ENCODE results near the gene MAP3K19.
A peak's percentile ranks its signal among the peaks of the same experiment; 100 is the strongest.

The MAP3K19 gene

GRCh38 chr2:135066710-135067109 lies 19.5 kb upstream of the MAP3K19 start:
- TF ChIP-seq ZFX (IDR thresholded peaks at IDR 0.05; ENCODE audit: borderline replicate concordance) (no peak), CTCF (IDR thresholded peaks at IDR 0.05) (no peak)

GRCh38 chr2:135064149-135064548 lies 16.9 kb upstream of the MAP3K19 start:
- no peak for TF ChIP-seq CTCF (IDR thresholded peaks at IDR 0.05)
- no peak for TF ChIP-seq ZFX (IDR thresholded peaks at IDR 0.05; ENCODE audit: borderline replicate concordance)
- no peak overlapping the region for H3K27ac ChIP-seq

More at GRCh38 chr2:135066710-135067109, 19.5 kb upstream of the MAP3K19 start:
- no peak overlapping the region for H3K27ac ChIP-seq

DNA sequence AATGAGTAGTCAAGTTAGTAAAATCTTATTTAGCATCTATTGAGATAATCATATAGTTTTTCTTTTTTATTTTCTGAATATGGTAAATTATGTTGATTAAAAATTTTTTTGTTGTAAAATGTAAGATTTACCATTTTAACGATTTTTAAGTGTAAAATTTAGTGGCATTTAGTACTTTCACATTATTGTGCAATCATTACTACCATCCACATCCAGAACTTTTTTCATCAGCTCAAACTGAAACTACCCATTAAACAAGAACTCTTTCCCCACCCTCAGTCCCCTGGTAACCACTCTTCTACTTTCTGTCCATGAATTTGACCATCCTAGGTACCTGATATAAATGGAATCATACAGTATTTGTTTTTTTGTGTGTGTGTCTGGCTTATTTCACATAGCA lies 16.0 kb upstream of the MAP3K19 start:
- H3K27ac ChIP-seq, result no peak overlapping the region
- TF ChIP-seq CTCF (IDR thresholded peaks at IDR 0.05) (no peak), ZFX (IDR thresholded peaks at IDR 0.05; ENCODE audit: borderline replicate concordance) (no peak)

DNA sequence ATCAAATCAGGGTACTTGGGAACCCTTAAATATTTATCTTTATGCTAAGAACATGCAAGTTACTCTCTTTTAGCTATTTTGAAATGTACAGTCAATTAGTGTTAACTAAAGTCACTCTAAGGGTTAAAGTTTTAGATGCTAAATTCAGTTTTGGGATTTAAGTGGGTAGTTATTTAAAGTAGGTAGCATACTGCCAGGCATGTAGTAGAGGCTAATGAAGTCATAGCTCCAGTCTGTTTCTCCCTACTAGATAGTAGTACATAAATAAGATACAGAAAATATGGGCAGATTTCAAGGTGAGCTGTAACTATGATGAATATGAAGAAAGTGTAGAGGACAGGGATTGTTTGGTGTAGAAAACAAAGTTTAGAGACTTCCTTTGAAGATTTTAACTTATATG lies 12.3 kb upstream of the MAP3K19 start:
- no peak overlapping the region for H3K27ac ChIP-seq
- TF ChIP-seq CTCF (IDR thresholded peaks at IDR 0.05), result no peak
- no peak for TF ChIP-seq ZFX (IDR thresholded peaks at IDR 0.05; ENCODE audit: borderline replicate concordance)

DNA sequence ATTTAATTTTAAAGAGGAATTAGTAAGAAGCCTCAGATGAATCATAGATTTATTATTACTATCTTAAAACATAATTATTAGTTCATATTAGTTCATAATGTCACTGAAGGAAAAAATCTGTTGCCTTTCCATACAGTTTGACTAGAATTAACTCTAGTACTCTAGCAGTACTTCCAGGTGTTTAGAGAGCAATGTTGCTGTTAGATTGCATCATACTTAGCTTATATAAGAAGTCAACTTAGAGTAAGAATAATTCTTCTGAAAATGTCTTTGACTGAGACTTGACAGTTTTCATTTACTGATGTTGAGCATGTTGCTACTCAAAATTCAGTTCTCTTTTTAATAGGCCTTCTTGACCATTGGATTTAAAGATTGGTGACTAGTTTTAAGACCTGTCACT lies 9.5 kb upstream of the MAP3K19 start:
- H3K27ac ChIP-seq, result no peak overlapping the region
- TF ChIP-seq ZFX (IDR thresholded peaks at IDR 0.05; ENCODE audit: borderline replicate concordance) (no peak), CTCF (IDR thresholded peaks at IDR 0.05) (no peak)

GRCh38 chr2:135055182-135055786 lies 8.0 kb upstream of the MAP3K19 start:
- no peak for TF ChIP-seq CTCF (IDR thresholded peaks at IDR 0.05)
- TF ChIP-seq ZFX (IDR thresholded peaks at IDR 0.05; ENCODE audit: borderline replicate concordance), result no peak
- H3K27ac ChIP-seq, result no peak overlapping the region

GRCh38 chr2:135052997-135053474 lies 5.8 kb upstream of the MAP3K19 start:
- TF ChIP-seq CTCF (IDR thresholded peaks at IDR 0.05), result no peak
- no peak for TF ChIP-seq ZFX (IDR thresholded peaks at IDR 0.05; ENCODE audit: borderline replicate concordance)
- peak overlapping the region; percentile 75 for H3K27ac ChIP-seq

Measured in 22Rv1 (cell line).